NCI-H748 (cell line): ENCODE data around the gene RBMS1.

Experiments
- DNase-seq: peaks from one replicate; lab custom pipeline; 2025; ENCODE audit not compliant: unreplicated experiment; lab: John Stamatoyannopoulos, UW

RBMS1 gene

DNA sequence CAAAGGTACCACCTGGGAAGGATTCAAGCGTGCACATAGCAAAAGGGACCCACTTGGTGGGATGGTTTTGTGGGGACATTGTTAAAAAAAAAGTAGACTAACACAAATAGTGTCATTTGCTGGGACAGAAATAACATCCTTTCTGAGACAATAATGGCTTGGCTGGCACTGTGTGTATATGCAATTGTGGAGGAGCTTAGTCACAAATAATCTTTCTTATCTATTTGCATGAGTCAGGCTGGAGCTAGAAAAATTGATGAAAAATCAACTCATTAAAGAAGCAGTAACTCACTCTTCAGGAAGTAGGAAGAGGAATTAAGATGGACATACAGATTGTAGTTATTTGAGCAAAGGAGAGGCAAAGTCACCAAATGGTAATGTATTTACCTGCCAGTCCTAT lies 264.0 kb downstream of the RBMS1 start:
- no peak for DNase-seq

DNA sequence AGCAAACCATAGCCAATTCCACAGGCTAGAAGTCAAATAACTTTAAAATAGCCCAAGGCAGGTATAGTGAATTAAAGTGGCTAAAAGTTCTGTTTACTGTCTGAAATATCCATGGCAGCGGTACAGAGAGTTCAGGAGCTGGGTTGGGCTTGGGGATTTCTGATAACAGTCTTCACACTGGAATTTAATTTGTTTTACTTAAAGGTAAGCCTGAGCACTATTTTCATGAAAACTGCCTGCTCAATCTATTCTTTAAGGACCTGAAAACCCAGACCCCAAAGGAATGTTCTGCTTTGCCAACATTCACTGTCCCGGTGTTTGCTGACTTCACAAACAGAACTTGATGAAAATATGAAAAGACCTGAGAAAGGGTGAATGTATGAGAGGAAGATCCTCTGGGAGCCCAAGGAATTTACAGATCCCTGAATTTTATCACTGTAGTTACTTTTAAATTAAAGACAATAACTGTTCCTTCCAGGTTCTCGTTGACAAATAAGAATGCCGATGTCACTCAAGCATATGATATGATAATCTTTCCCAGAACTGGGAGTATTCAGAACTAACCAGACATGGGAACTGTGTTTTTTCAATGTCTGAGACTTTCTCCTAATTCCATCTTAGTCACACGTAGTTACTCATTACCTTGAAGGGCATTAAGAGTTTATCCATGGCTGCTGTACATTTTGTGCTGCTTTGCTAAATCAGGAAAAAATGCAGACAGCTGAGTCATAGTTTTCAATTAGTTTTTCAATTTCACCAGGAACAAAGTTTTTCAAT lies 265.3 kb downstream of the RBMS1 start:
- DNase-seq = no peak

DNA sequence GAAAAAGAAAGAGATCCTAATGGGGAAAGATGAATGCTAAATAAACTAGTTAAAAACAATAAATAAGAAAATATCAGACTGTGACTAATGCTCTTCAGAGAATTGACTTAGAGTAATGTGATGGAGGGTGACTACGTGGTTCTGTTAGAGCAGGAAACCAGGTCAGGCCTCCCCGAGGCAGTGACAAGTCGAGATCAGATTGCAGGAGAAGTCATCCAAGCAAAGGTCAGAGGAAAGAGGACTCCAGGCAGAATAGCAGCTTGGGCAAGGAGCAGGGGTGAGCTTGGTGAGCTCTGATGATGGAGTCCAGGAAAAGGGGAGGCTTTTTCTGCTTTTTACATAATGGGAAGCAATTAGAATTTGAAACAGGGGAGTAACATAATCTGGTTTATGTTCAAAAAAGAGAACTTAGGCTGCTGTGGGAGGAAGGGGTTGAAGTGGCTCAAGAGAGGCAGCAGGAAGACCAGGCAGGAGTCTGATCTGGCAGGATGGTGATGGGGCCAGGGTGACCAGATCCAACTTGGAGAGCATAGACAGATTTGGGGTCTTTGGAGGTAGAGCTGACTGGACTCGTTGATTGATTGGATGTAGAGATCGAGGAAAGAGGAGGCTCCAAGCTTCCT lies 266.2 kb downstream of the RBMS1 start:
- no peak for DNase-seq

DNA sequence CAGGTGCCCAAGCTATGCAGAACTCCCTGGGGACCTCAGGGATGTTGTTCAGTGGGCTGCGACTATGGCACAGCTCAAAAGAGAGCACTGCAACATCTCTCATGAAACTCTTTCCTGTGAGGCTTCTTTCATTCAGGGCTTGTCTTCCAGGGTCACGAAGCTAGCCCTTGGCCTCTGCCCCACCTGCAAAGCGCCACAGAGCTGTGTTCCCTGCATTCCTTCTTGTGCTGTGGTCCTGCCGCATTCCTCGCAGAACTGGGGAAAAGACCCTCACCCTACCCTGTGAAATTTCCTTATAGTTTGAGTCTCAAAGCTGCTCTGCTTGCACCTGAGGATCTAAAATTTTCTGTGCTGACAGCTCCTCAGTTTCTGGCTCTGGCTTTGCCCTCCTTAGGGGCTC lies 267.2 kb downstream of the RBMS1 start:
- DNase-seq = no peak

DNA sequence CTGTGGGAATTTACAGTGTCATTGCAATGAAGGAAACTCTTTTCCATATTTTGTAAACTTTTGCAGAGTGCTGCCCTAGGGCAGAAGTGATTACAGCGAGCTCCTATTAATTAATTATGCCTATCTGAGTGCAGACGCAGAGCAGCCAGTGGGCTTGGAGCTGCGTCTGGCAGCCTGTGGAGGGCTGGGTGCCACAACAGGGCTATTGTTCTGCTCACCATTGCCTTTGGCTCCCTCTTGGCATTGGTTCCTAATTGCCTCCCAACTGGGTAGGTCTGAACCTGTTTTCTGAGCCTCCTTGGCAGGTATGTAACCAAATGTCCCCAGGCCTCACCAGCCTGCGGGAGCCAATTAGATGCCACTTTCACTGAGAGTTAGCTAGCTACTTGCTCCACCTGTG lies 267.9 kb downstream of the RBMS1 start:
- no peak for DNase-seq

DNA sequence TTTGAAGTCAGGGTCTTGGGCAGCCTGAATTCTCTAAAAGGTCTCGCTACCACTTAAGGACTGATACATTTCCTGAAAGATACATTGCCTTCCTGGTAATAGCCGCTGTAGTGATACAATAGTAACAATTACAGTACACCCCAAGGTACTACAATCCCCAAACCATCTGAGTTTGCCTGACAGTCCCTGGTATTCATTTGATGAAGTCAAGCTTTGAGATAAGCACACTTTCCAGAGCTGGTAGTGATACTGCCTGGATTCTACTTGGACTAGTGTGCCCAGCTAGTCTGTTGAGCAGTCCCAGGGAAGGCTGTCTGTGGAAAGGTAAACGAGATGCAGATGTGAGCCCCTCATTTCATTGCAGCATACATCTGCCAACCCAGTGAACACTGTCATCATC lies 269.1 kb downstream of the RBMS1 start:
- no peak for DNase-seq

DNA sequence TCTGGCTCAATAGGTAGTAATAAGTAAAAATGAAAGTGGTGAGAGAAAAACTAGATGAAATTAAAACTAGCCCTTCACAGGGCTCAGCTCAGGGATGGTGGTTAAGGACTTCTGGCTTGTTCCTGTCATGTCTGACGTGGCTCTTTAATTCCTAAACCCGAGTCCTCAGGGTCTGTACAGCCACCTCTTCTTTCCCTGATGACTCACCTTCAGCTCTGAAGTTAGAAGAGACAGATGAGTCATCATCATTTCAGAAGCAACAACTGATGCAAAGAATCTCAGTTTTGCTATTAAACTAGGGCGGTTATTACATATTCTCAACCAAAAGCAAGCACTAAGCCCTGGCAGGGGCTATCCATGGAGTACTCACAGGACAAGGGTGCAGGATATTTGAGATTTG lies 269.5 kb downstream of the RBMS1 start:
- no peak for DNase-seq

DNA sequence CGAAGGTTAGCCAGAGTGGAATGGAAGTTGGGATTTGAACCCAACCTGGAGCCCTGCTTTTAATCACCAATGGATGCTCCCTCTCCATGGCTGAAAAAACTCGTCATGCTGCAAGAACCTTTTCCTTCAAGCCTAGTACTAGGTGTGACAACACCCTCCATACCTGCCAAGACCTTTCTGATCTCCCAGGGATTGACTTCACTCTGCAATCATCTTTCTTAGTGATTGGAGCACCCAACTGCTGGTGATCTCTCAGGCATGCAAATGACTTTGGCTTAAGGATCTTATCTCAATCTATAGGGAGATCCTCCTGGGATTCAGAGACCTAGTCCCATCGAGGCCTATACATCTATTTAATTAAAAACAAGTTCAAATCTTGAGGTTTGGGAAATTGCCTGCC lies 270.0 kb downstream of the RBMS1 start:
- DNase-seq = no peak

DNA sequence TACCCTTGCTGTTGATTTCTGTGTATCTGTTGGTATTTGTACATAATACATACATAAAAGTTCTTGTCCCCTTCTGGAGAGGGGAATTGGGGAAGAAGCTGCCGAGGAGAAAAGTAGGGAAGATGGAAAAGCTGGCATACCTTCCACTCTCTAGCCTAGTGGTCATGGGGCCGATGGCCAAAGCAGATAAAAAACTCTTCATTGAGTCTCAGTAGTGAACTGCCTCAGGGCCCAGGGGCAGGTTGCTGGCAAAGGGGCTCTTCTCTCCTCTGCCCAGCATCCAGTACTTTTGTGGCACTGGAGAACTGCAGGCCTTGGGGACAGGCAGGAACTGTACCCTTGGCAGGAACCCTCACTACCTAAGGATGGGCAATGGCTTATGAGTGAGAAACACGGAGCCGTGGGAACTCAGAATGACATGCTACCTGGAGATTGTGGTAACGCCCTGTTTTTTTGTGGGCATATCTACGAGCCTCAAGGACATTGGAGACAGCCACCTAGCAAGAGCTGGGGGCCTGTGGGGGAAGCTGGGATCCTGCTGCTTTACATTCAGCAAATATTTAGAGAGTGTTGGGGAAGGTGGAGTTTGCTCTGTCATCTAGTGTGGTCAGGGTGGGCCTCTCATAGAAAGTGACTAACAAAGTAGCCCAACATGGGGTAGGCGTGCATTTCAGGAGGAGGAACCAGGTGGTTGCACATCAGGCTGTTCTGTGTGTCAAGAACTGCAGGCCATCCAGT lies 270.9 kb downstream of the RBMS1 start:
- DNase-seq = no peak
